GM23248 (cell line): ENCODE results near the gene FAM131A.

Experiments used
- EZH2 ChIP-seq: fragments of 200-600 bp; sonication (generic); IDR thresholded peaks from 2 replicates; pipeline ENCODE4 v1.6.1; 2018; ENCODE audit warnings: antibody characterized with exemption, mild to moderate bottlenecking; ENCODE audit not compliant: insufficient read depth, poor library complexity, severe bottlenecking
- EZH2phosphoT487 ChIP-seq: fragments of 200-600 bp; sonication (generic); IDR thresholded peaks from 2 replicates; pipeline ENCODE4 v1.6.1; 2018; ENCODE audit warnings: antibody characterized with exemption, moderate library complexity, mild to moderate bottlenecking, low read depth; ENCODE audit not compliant: insufficient read depth

DNA sequence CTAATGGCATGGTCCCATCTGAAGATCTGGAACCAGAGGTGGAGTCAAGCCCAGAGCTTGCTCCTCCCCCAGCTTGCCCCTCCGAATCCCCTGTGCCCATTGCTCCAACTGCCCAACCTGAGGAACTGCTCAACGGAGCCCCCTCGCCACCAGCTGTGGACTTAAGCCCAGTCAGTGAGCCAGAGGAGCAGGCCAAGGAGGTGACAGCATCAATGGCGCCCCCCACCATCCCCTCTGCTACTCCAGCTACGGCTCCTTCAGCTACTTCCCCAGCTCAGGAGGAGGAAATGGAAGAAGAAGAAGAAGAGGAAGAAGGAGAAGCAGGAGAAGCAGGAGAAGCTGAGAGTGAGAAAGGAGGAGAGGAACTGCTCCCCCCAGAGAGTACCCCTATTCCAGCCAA lies 15.7 kb upstream of the FAM131A start:
- TF ChIP-seq EZH2 (no peak), EZH2phosphoT487 (no peak)
